Hepatocyte (in vitro differentiated cells): ENCODE data around the gene WFDC6.

Experiments
- EZH2 ChIP-seq: fragments of 200-600 bp; sonication (generic); IDR thresholded peaks from 2 replicates; pipeline ENCODE4 v1.6.1; 2016; ENCODE audit warnings: antibody characterized with exemption, mild to moderate bottlenecking, borderline replicate concordance
- EZH2phosphoT487 ChIP-seq: fragments of 200-600 bp; sonication (generic); IDR thresholded peaks from one replicate; pipeline ENCODE4 v1.6.1; 2018; ENCODE audit warnings: antibody characterized with exemption, mild to moderate bottlenecking, low read depth, moderate library complexity; ENCODE audit not compliant: unreplicated experiment, severe bottlenecking
- TF ChIP-seq, protein P1 (sequence below): fragments of 200-600 bp; sonication (generic); IDR thresholded peaks from 2 replicates; pipeline ENCODE4 v1.5.1; 2016; ENCODE audit warnings: antibody characterized with exemption, mild to moderate bottlenecking; ENCODE audit not compliant: poor library complexity

DNA sequence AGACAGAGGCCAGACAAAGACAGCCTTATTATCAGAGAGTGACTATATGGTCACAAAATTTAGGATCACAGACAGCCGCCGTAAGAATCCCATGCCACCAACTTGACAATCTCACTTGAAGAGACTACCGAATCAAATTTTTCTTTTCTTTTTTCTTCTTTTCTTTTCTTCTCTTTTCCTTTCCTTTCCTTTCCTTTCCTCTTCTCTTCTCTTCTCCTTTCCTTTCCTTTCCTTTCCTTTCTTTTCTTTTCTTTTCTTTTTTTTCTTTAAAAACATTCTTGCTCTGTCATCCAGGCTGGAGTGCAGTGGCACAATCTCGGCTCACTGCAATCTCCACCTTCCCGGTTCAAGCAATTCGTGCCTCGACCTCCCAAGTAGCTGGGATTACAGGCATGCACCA is 9.1 kb upstream of the WFDC6 start:
- TF ChIP-seq, protein P1, sequence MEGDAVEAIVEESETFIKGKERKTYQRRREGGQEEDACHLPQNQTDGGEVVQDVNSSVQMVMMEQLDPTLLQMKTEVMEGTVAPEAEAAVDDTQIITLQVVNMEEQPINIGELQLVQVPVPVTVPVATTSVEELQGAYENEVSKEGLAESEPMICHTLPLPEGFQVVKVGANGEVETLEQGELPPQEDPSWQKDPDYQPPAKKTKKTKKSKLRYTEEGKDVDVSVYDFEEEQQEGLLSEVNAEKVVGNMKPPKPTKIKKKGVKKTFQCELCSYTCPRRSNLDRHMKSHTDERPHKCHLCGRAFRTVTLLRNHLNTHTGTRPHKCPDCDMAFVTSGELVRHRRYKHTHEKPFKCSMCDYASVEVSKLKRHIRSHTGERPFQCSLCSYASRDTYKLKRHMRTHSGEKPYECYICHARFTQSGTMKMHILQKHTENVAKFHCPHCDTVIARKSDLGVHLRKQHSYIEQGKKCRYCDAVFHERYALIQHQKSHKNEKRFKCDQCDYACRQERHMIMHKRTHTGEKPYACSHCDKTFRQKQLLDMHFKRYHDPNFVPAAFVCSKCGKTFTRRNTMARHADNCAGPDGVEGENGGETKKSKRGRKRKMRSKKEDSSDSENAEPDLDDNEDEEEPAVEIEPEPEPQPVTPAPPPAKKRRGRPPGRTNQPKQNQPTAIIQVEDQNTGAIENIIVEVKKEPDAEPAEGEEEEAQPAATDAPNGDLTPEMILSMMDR = no peak
- TF ChIP-seq EZH2phosphoT487 (no peak), EZH2 (no peak)
